Skeletal muscle satellite cell (primary cell): ENCODE data around the gene CYP2A7.
"Not testable (repeated sequence)": the region's sequence is repeated elsewhere in the genome, so short reads cannot be mapped to it uniquely, and the experiment has no call there.

Experiments used
- H3K27me3 ChIP-seq: 2 replicates; pipeline ENCODE4 v1.7.0; 2013; ENCODE audit warnings: low read length; ENCODE audit not compliant: control insufficient read depth, insufficient read depth
- H3K36me3 ChIP-seq: 2 replicates; pipeline ENCODE4 v1.7.0; 2013; ENCODE audit warnings: mild to moderate bottlenecking, control low read depth, low read length; ENCODE audit not compliant: insufficient read depth
- H3K4me1 ChIP-seq: 2 replicates; pipeline ENCODE4 v1.7.0; 2013; ENCODE audit warnings: low read length; ENCODE audit not compliant: control insufficient read depth, insufficient read depth
- H3K4me2 ChIP-seq: 2 replicates; pipeline ENCODE4 v1.7.0; 2013; ENCODE audit warnings: mild to moderate bottlenecking, low read length
- H3K4me3 ChIP-seq: 2 replicates; pipeline ENCODE4 v1.7.0; 2013; ENCODE audit warnings: low read length
- H3K9ac ChIP-seq: 2 replicates; pipeline ENCODE4 v1.7.0; 2013; ENCODE audit warnings: mild to moderate bottlenecking, low read depth, low read length, moderate library complexity
- H3K9me3 ChIP-seq: replicated peaks from 2 replicates; pipeline ENCODE4 v1.7.0; 2013; ENCODE audit warnings: mild to moderate bottlenecking, control low read depth, low read length

CYP2A7 gene

GRCh38 chr19:40832431-40832790, 49.6 kb downstream of the CYP2A7 start:
- not testable (repeated sequence) for H3K4me3 ChIP-seq, H3K4me2 ChIP-seq, H3K9ac ChIP-seq, H3K9me3 ChIP-seq, H3K36me3 ChIP-seq, H3K27me3 ChIP-seq
- H3K4me1 ChIP-seq, result peaks cover 12% of the 10 kb centered on the region

GRCh38 chr19:40831502-40832430, 50.3 kb downstream of the CYP2A7 start:
- no peak overlapping the region for H3K9ac ChIP-seq
- no peaks in the 10 kb centered on the region for H3K27me3 ChIP-seq
- H3K4me3 ChIP-seq, result no peak overlapping the region
- H3K4me2 ChIP-seq, result no peak overlapping the region
- peaks cover 5% of the 10 kb centered on the region for H3K36me3 ChIP-seq
- no peaks in the 10 kb centered on the region for H3K9me3 ChIP-seq
- peaks cover 12% of the 10 kb centered on the region for H3K4me1 ChIP-seq

- H3K4me2 ChIP-seq, result not testable (repeated sequence)
Observed at GRCh38 chr19:40830741-40831140, 51.3 kb downstream of the CYP2A7 start.

GRCh38 chr19:40829205-40829604, 52.8 kb downstream of the CYP2A7 start:
- Histone ChIP-seq H3K36me3 (peaks cover 7% of the 10 kb centered on the region), H3K4me2 (no peak overlapping the region), H3K4me1 (peaks cover 12% of the 10 kb centered on the region), H3K27me3 (no peaks in the 10 kb centered on the region), H3K9me3 (no peaks in the 10 kb centered on the region), H3K4me3 (no peak overlapping the region), H3K9ac (no peak overlapping the region)

More at GRCh38 chr19:40830741-40831140, 51.3 kb downstream of the CYP2A7 start:
- not testable (repeated sequence) for H3K27me3 ChIP-seq, H3K4me3 ChIP-seq, H3K9me3 ChIP-seq, H3K9ac ChIP-seq, H3K36me3 ChIP-seq
- H3K4me1 ChIP-seq, result peaks cover 12% of the 10 kb centered on the region

GRCh38 chr19:40827386-40828247, 54.4 kb downstream of the CYP2A7 start:
- H3K36me3 ChIP-seq, result peaks cover 7% of the 10 kb centered on the region
- no peaks in the 10 kb centered on the region for H3K9me3 ChIP-seq
- no peak overlapping the region for H3K4me2 ChIP-seq
- H3K4me1 ChIP-seq, result peaks cover 12% of the 10 kb centered on the region
- no peaks in the 10 kb centered on the region for H3K27me3 ChIP-seq
- H3K9ac ChIP-seq, result no peak overlapping the region
- no peak overlapping the region for H3K4me3 ChIP-seq

GRCh38 chr19:40826699-40827385, 55.2 kb downstream of the CYP2A7 start:
- H3K9ac ChIP-seq, H3K4me3 ChIP-seq, H3K27me3 ChIP-seq, H3K36me3 ChIP-seq, H3K4me1 ChIP-seq, H3K4me2 ChIP-seq, H3K9me3 ChIP-seq: not testable (repeated sequence)

GRCh38 chr19:40826312-40826698, 55.7 kb downstream of the CYP2A7 start:
- not testable (repeated sequence) for H3K36me3 ChIP-seq, H3K9me3 ChIP-seq, H3K4me1 ChIP-seq, H3K9ac ChIP-seq, H3K4me3 ChIP-seq, H3K27me3 ChIP-seq, H3K4me2 ChIP-seq

- H3K4me2 ChIP-seq, H3K9me3 ChIP-seq, H3K4me1 ChIP-seq: not testable (repeated sequence)
Observed at GRCh38 chr19:40825460-40826095, 56.5 kb downstream of the CYP2A7 start.

More at GRCh38 chr19:40825460-40826095, 56.5 kb downstream of the CYP2A7 start:
- not testable (repeated sequence) for H3K4me3 ChIP-seq, H3K9ac ChIP-seq, H3K27me3 ChIP-seq, H3K36me3 ChIP-seq
